CD8-positive, alpha-beta memory T cell (primary cell): ENCODE measurements around the gene PYGO1. TPM values are rescaled to one million over a fixed set of nuclear protein-coding genes. Genes with fewer than 3 reads are reported as not detected.
"Not testable (repeated sequence)": the region's sequence is repeated elsewhere in the genome, so short reads cannot be mapped to it uniquely, and the experiment has no call there.

Source experiments
- CTCF ChIA-PET: fragments of 350-600 bp; sonication (Branson Sonifier 250); formaldehyde crosslinking; loops from one replicate; lab custom pipeline; 2021; ENCODE audit warnings: antibody characterized with exemption; lab: Charles Lee
- POLR2A ChIA-PET: fragments of 350-600 bp; sonication (Branson Sonifier 250); formaldehyde crosslinking; loops from one replicate; lab custom pipeline; 2021; ENCODE audit warnings: antibody characterized with exemption; lab: Charles Lee
- DNase-seq, 5 donors: peaks; one replicate each; pipeline versions ENCODE4 v3.0.0 to v3.0.0-alpha.2; 2020 to 2022; ENCODE audit warnings: mixed read lengths in 1 of 5
- H3K27ac ChIP-seq: one replicate; pipeline ENCODE4 v1.7.0; 2013; ENCODE audit warnings: low read depth, mild to moderate bottlenecking, low read length, moderate library complexity
- H3K27me3 ChIP-seq: 2 replicates; pipeline ENCODE4 v1.7.0; 2013; ENCODE audit warnings: low read length, mild to moderate bottlenecking; ENCODE audit not compliant: insufficient read depth, poor library complexity, severe bottlenecking
- H3K36me3 ChIP-seq: 2 replicates; pipeline ENCODE4 v1.7.0; 2013; ENCODE audit warnings: mild to moderate bottlenecking, low read length, moderate library complexity; ENCODE audit not compliant: insufficient read depth
- H3K4me1 ChIP-seq: 2 replicates; pipeline ENCODE4 v1.7.0; 2013; ENCODE audit warnings: mild to moderate bottlenecking, low read length, moderate library complexity; ENCODE audit not compliant: insufficient read depth
- H3K4me3 ChIP-seq: 2 replicates; pipeline ENCODE4 v1.7.0; 2013; ENCODE audit warnings: mild to moderate bottlenecking, low read length
- H3K9me3 ChIP-seq: 2 replicates; pipeline ENCODE4 v1.7.0; 2013; ENCODE audit warnings: mild to moderate bottlenecking, low read length
- H3K27ac Mint-ChIP-seq, 8 donors: one replicate each; pipeline ENCODE4 v1.8.0; 2020 to 2021; ENCODE audit warnings: mixed read lengths in 8 of 8, mild to moderate bottlenecking in 6 of 8, inconsistent platforms in 3 of 8, moderate library complexity in 3 of 8
- H3K27me3 Mint-ChIP-seq, 2 donors: one replicate each; pipeline ENCODE4 v1.8.0; 2020 to 2021; ENCODE audit warnings: mixed read lengths in 2 of 2, mild to moderate bottlenecking in 1 of 2, moderate library complexity in 1 of 2
- H3K36me3 Mint-ChIP-seq, 3 donors: one replicate each; pipeline ENCODE4 v1.8.0; 2020 to 2021; ENCODE audit warnings: mixed read lengths in 3 of 3, inconsistent platforms in 1 of 3, mild to moderate bottlenecking in 1 of 3
- H3K4me1 Mint-ChIP-seq, 3 donors: one replicate each; pipeline ENCODE4 v1.8.0; 2020 to 2021; ENCODE audit warnings: mixed read lengths in 3 of 3, inconsistent platforms in 1 of 3, mild to moderate bottlenecking in 1 of 3
- H3K4me3 Mint-ChIP-seq, 7 donors: one replicate each; pipeline ENCODE4 v1.8.0; 2020 to 2021; ENCODE audit warnings: mixed read lengths in 7 of 7, mild to moderate bottlenecking in 6 of 7, moderate library complexity in 4 of 7, inconsistent platforms in 2 of 7
- H3K9me3 Mint-ChIP-seq, 5 donors: one replicate each; pipeline ENCODE4 v1.8.0; 2020 to 2022; ENCODE audit warnings: mixed read lengths in 5 of 5, mild to moderate bottlenecking in 3 of 5, moderate library complexity in 2 of 5, inconsistent platforms in 1 of 5
- polyA plus RNA-seq: library from polyadenylated mRNA; unstranded; fragments of 300-500 nt; fragmentation: Illumina TruSeq; gene quantifications from one replicate; pipeline ENCODE4 v1.2.3, GENCODE V29; 2021
- total RNA-seq, 2 experiments: library from RNA; stranded (reverse); gene quantifications; one replicate each; pipeline ENCODE4 v1.2.3, GENCODE V29; 2021

Gene PYGO1
- total and polyA plus RNA-seq, 3 experiments from 2014 or later = 0.07 TPM; not detected in 2

GRCh38 chr15:55618387-55618786 lies 30.2 kb upstream of the PYGO1 start:
- Histone ChIP-seq H3K36me3 (no peaks in the 10 kb centered on the region), H3K4me1 (no peaks in the 10 kb centered on the region), H3K9me3 (no peaks in the 10 kb centered on the region), H3K4me3 (no peak overlapping the region), H3K27me3 (no peaks in the 10 kb centered on the region), H3K27ac (no peak overlapping the region)
- Mint-ChIP-seq H3K4me1 (no peaks in the 10 kb centered on the region), H3K27me3 (peaks cover 12 to 48% of the 10 kb centered on the region in 2 donors), H3K27ac (no peak overlapping the region), H3K36me3 (no peaks in the 10 kb centered on the region), H3K9me3 (no peaks in the 10 kb centered on the region), H3K4me3 (no peak overlapping the region)
- CTCF ChIA-PET = no interaction called here
- no peak for DNase-seq
- POLR2A ChIA-PET = no interaction called here

GRCh38 chr15:55615445-55615844 lies 27.3 kb upstream of the PYGO1 start:
- H3K4me1 Mint-ChIP-seq = no peaks in the 10 kb centered on the region
- CTCF ChIA-PET = no interaction called here
- H3K27me3 Mint-ChIP-seq = peaks cover 7 to 60% of the 10 kb centered on the region in 2 donors
- no peak overlapping the region for H3K27ac Mint-ChIP-seq
- H3K36me3 Mint-ChIP-seq = no peaks in the 10 kb centered on the region
- H3K36me3 ChIP-seq = no peaks in the 10 kb centered on the region
- DNase-seq = no peak
- no peaks in the 10 kb centered on the region for H3K9me3 ChIP-seq
- POLR2A ChIA-PET = no interaction called here
- H3K9me3 Mint-ChIP-seq = no peaks in the 10 kb centered on the region
- no peak overlapping the region for H3K27ac ChIP-seq
- H3K4me1 ChIP-seq = no peaks in the 10 kb centered on the region
- H3K4me3 ChIP-seq = no peak overlapping the region
- H3K27me3 ChIP-seq = no peaks in the 10 kb centered on the region
- H3K4me3 Mint-ChIP-seq = no peak overlapping the region

DNA sequence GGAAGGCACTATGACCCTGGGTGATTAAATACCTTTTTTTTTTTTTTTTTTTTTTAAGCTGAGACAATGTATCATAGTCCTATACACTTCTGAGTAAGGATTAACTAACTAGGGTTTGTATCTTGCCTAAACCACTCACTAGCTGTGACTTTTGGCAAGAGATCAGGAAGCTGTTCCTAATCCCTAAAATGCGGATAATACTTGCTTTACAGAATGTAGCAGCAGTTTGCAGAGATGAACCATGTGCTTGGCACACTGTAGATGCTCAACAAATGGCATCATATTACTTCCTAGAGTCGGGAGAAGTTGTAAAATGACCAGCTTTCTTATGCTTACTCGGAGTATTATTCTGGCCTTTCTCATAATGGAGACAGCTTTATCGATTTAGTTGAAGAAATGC lies 25.6 kb upstream of the PYGO1 start:
- peaks cover 0 to 3% (median 0%) of the 10 kb centered on the region in 5 donors for H3K9me3 Mint-ChIP-seq
- H3K4me1 Mint-ChIP-seq = no peaks in the 10 kb centered on the region
- H3K27me3 Mint-ChIP-seq = peaks cover 5 to 56% of the 10 kb centered on the region in 2 donors
- no peak for DNase-seq
- ChIA-PET POLR2A (no interaction called here), CTCF (no interaction called here)
- H3K36me3 ChIP-seq = no peaks in the 10 kb centered on the region
- no peaks in the 10 kb centered on the region for H3K36me3 Mint-ChIP-seq
- no peaks in the 10 kb centered on the region for H3K9me3 ChIP-seq
- H3K4me3 Mint-ChIP-seq = no peak overlapping the region
- H3K4me1 ChIP-seq = no peaks in the 10 kb centered on the region
- no peak overlapping the region for H3K27ac ChIP-seq
- H3K4me3 ChIP-seq = no peak overlapping the region
- no peaks in the 10 kb centered on the region for H3K27me3 ChIP-seq
- H3K27ac Mint-ChIP-seq = no peak overlapping the region

DNA sequence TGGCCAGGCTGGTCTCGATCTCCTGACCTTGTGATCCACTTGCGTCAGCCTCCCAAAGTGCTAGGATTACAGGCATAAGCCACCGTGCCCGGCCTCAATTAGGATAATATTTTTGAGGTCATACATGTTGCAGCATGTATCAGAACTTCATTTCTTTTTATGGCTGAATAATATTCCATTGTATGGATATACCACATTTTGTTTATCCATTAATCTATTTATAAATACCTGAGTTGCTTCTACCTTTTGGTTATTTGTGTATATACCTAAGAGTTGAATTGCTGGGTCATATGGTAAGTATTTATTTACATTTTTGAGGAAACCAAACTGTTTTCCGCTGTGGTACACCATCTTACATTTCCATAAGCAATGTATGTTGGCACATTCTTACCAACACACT lies 18.1 kb upstream of the PYGO1 start:
- ChIA-PET CTCF (no interaction called here), POLR2A (no interaction called here)
- Mint-ChIP-seq H3K27me3 (peaks cover 4 to 31% of the 10 kb centered on the region in 2 donors), H3K36me3 (peaks cover 0 to 2% (median 0%) of the 10 kb centered on the region in 3 donors), H3K27ac (no peak overlapping the region), H3K9me3 (peaks cover 3 to 18% (median 7%) of the 10 kb centered on the region in 5 donors), H3K4me1 (no peaks in the 10 kb centered on the region), H3K4me3 (no peak overlapping the region)
- Histone ChIP-seq H3K27ac (no peak overlapping the region), H3K36me3 (no peaks in the 10 kb centered on the region), H3K4me1 (no peaks in the 10 kb centered on the region), H3K27me3 (no peaks in the 10 kb centered on the region), H3K4me3 (no peak overlapping the region), H3K9me3 (no peaks in the 10 kb centered on the region)
- no peak for DNase-seq

- H3K4me3 Mint-ChIP-seq = no peak overlapping the region
- no peak for DNase-seq
- POLR2A ChIA-PET = no interaction called here
Measured at GRCh38 chr15:55601374-55601773, 13.2 kb upstream of the PYGO1 start.

GRCh38 chr15:55599439-55599838 lies 11.3 kb upstream of the PYGO1 start:
- peaks cover 0 to 4% (median 1%) of the 10 kb centered on the region in 5 donors for H3K9me3 Mint-ChIP-seq
- H3K36me3 Mint-ChIP-seq = no peaks in the 10 kb centered on the region
- CTCF ChIA-PET = no interaction called here
- no peaks in the 10 kb centered on the region for H3K36me3 ChIP-seq
- no peak overlapping the region for H3K4me3 Mint-ChIP-seq
- H3K27ac Mint-ChIP-seq = no peak overlapping the region
- no peak overlapping the region for H3K27ac ChIP-seq
- no peak overlapping the region for H3K4me3 ChIP-seq
- H3K9me3 ChIP-seq = no peaks in the 10 kb centered on the region
- H3K27me3 Mint-ChIP-seq = peaks cover 10 to 30% of the 10 kb centered on the region in 2 donors
- H3K4me1 ChIP-seq = no peaks in the 10 kb centered on the region
- H3K4me1 Mint-ChIP-seq = no peaks in the 10 kb centered on the region
- no peaks in the 10 kb centered on the region for H3K27me3 ChIP-seq
- no peak for DNase-seq
- POLR2A ChIA-PET = no interaction called here

More at GRCh38 chr15:55601374-55601773, 13.2 kb upstream of the PYGO1 start:
- no peaks in the 10 kb centered on the region for H3K9me3 ChIP-seq
- CTCF ChIA-PET = no interaction called here
- H3K9me3 Mint-ChIP-seq = peaks cover under 1 to 6% (median 4%) of the 10 kb centered on the region in 5 donors
- H3K27ac Mint-ChIP-seq = no peak overlapping the region
- no peaks in the 10 kb centered on the region for H3K36me3 ChIP-seq
- H3K27me3 Mint-ChIP-seq = peaks cover 13 to 25% of the 10 kb centered on the region in 2 donors
- no peaks in the 10 kb centered on the region for H3K36me3 Mint-ChIP-seq
- H3K4me1 Mint-ChIP-seq = no peaks in the 10 kb centered on the region
- H3K27ac ChIP-seq = no peak overlapping the region
- H3K4me1 ChIP-seq = no peaks in the 10 kb centered on the region
- H3K27me3 ChIP-seq = no peaks in the 10 kb centered on the region
- H3K4me3 ChIP-seq = no peak overlapping the region

- DNase-seq, H3K4me1 ChIP-seq, H3K4me3 ChIP-seq, H3K9me3 ChIP-seq, H3K4me1 Mint-ChIP-seq, CTCF ChIA-PET, H3K36me3 ChIP-seq, H3K27ac Mint-ChIP-seq, H3K4me3 Mint-ChIP-seq, H3K36me3 Mint-ChIP-seq, POLR2A ChIA-PET, H3K9me3 Mint-ChIP-seq, H3K27ac ChIP-seq: not testable (repeated sequence)
- peaks cover 35 to 38% of the 10 kb centered on the region in 2 donors for H3K27me3 Mint-ChIP-seq
- peaks cover 11% of the 10 kb centered on the region for H3K27me3 ChIP-seq
Measured at GRCh38 chr15:55593019-55593418, 4.9 kb upstream of the PYGO1 start.

DNA sequence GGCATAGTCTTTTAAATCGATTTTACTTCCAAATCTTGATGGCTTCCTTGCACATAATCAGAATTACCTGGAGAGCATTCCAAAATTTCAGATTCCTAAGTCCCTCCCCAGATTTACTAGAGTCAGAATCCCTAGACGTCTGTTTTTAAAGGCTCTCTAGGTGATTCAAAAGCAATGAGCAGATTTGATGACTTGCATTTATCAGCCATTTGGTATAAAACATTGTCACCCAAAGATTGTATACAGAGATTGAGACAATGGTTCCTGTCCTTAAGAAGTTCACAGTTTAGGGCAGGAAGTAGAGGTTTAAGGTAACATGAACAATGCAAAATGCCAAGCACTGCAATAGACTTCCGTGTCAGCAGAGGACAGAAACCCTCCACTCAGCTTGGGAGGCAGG lies 2.6 kb upstream of the PYGO1 start:
- H3K4me1 Mint-ChIP-seq = peaks cover 0 to 7% (median 0%) of the 10 kb centered on the region in 3 donors
- no peak overlapping the region for H3K4me3 Mint-ChIP-seq
- peaks cover 0 to 1% (median 0%) of the 10 kb centered on the region in 3 donors for H3K36me3 Mint-ChIP-seq
- CTCF ChIA-PET = no interaction called here
- DNase-seq = no peak
- Histone ChIP-seq H3K27ac (no peak overlapping the region), H3K4me1 (no peaks in the 10 kb centered on the region), H3K36me3 (no peaks in the 10 kb centered on the region), H3K4me3 (no peak overlapping the region), H3K27me3 (peaks cover 24% of the 10 kb centered on the region), H3K9me3 (no peaks in the 10 kb centered on the region)
- H3K9me3 Mint-ChIP-seq = peaks cover 0 to 5% (median 2%) of the 10 kb centered on the region in 5 donors
- H3K27me3 Mint-ChIP-seq = peaks cover 31 to 34% of the 10 kb centered on the region in 2 donors
- no peak overlapping the region for H3K27ac Mint-ChIP-seq
- POLR2A ChIA-PET = no interaction called here
